IPS DF 4.7 (cell line): ENCODE data around the gene ACTL7A.
"Not testable (repeated sequence)": the region's sequence is repeated elsewhere in the genome, so short reads cannot be mapped to it uniquely, and the experiment has no call there.

ENCODE experiments used
- DNase-seq: peaks from one replicate; pipeline ENCODE4 v3.0.0-alpha.2; 2013; ENCODE audit warnings: low spot score; ENCODE audit errors: extremely low read depth

The ACTL7A gene

GRCh38 chr9:108848296-108848695 lies 13.8 kb upstream of the ACTL7A start:
- not testable (repeated sequence) for DNase-seq

GRCh38 chr9:108850293-108850897 lies 11.7 kb upstream of the ACTL7A start:
- DNase-seq, result no peak

- no peak for DNase-seq
Observed at GRCh38 chr9:108851138-108851537, 10.9 kb upstream of the ACTL7A start.

- DNase-seq, result no peak
Observed at GRCh38 chr9:108852079-108852478, 10.0 kb upstream of the ACTL7A start.

GRCh38 chr9:108854094-108854493 lies 8.0 kb upstream of the ACTL7A start:
- DNase-seq, result no peak

GRCh38 chr9:108854641-108855528 lies 7.2 kb upstream of the ACTL7A start:
- no peak for DNase-seq

GRCh38 chr9:108855529-108855886 lies 6.6 kb upstream of the ACTL7A start:
- DNase-seq, result no peak

GRCh38 chr9:108855888-108856287 lies 6.2 kb upstream of the ACTL7A start, which contains the start of gene ACTL7B:
Gene ACTL7B (minus strand): TSS chr9:108855986. CDS start chr9:108855930, 56 bp downstream.
- no peak for DNase-seq

- DNase-seq, result no peak
Observed at GRCh38 chr9:108857572-108857971, 4.5 kb upstream of the ACTL7A start.

- no peak for DNase-seq
Observed at GRCh38 chr9:108859459-108860114, 2.5 kb upstream of the ACTL7A start.

GRCh38 chr9:108860354-108860753 lies 1.7 kb upstream of the ACTL7A start:
- no peak for DNase-seq

- no peak for DNase-seq
Observed at GRCh38 chr9:108860764-108861163, 1.3 kb upstream of the ACTL7A start.

GRCh38 chr9:108861464-108861863 lies 602 bp upstream of the ACTL7A start:
- DNase-seq, result no peak

- no peak for DNase-seq
Observed at GRCh38 chr9:108863891-108864290, 1.8 kb downstream of the ACTL7A start.

GRCh38 chr9:108864446-108864845 lies 2.4 kb downstream of the ACTL7A start:
- DNase-seq, result no peak

- DNase-seq, result no peak
Observed at GRCh38 chr9:108865037-108865436, 3.0 kb downstream of the ACTL7A start.

GRCh38 chr9:108866001-108866420 lies 3.9 kb downstream of the ACTL7A start:
- DNase-seq, result no peak

GRCh38 chr9:108867116-108867515 lies 5.0 kb downstream of the ACTL7A start:
- DNase-seq, result no peak

- DNase-seq, result no peak
Observed at GRCh38 chr9:108867829-108868228, 5.8 kb downstream of the ACTL7A start.

- no peak for DNase-seq
Observed at GRCh38 chr9:108869092-108869725, 7.1 kb downstream of the ACTL7A start.

- no peak for DNase-seq
Observed at GRCh38 chr9:108874058-108874788, 12.2 kb downstream of the ACTL7A start.
